IMR-90 (cell line): ENCODE measurements around the gene KCNK18.

ENCODE experiments used
- BHLHE40 ChIP-seq: fragments of 150-350 bp; IDR thresholded peaks from 2 replicates; pipeline ENCODE4 v1.6.1; 2016; ENCODE audit warnings: mild to moderate bottlenecking, low read depth, low read length
- CEBPB ChIP-seq: IDR thresholded peaks from 2 replicates; pipeline ENCODE4 v1.6.1; 2012; ENCODE audit warnings: low read depth, low read length, improper control_type of control experiment
- FOS ChIP-seq: fragments of 150-350 bp; IDR thresholded peaks from 2 replicates; pipeline ENCODE4 v1.6.1; 2016; ENCODE audit warnings: low read depth, low read length
- MAFK ChIP-seq: IDR thresholded peaks from 2 replicates; pipeline ENCODE4 v1.6.1; 2012; ENCODE audit warnings: low read depth, low read length, improper control_type of control experiment
- MAZ ChIP-seq: IDR thresholded peaks from 2 replicates; pipeline ENCODE4 v1.6.1; 2012; ENCODE audit warnings: low read depth, mild to moderate bottlenecking, low read length, improper control_type of control experiment, moderate library complexity, borderline replicate concordance
- MXI1 ChIP-seq: IDR thresholded peaks from 2 replicates; pipeline ENCODE4 v1.6.1; 2012; ENCODE audit warnings: low read depth, mild to moderate bottlenecking, low read length, moderate library complexity, borderline replicate concordance
- NFE2L2 ChIP-seq: fragments of 150-350 bp; IDR thresholded peaks from 2 replicates; pipeline ENCODE4 v1.6.1; 2016; ENCODE audit warnings: low read depth, mild to moderate bottlenecking, low read length
- POLR2A ChIP-seq: IDR thresholded peaks from 2 replicates; pipeline ENCODE4 v1.6.1; 2012; ENCODE audit warnings: mild to moderate bottlenecking, low read depth, low read length
- RAD21 ChIP-seq: IDR thresholded peaks from 2 replicates; pipeline ENCODE4 v1.6.1; 2012; ENCODE audit warnings: low read length, improper control_type of control experiment
- RFX5 ChIP-seq: IDR thresholded peaks from 2 replicates; pipeline ENCODE4 v1.8.0; 2012; ENCODE audit warnings: low read depth, mild to moderate bottlenecking, low read length, moderate library complexity
- SMC3 ChIP-seq: fragments of 150-350 bp; IDR thresholded peaks from 2 replicates; pipeline ENCODE4 v1.6.1; 2016; ENCODE audit warnings: low read depth, mild to moderate bottlenecking, antibody characterized with exemption, low read length, moderate library complexity
- TF ChIP-seq, protein P1 (sequence below): conservative IDR thresholded peaks from 2 replicates; pipeline ENCODE4 v1.5.1; 2012; ENCODE audit warnings: mild to moderate bottlenecking, low read depth, low read length, improper control_type of control experiment
- TF ChIP-seq, protein P2 (sequence below): fragments of 150-350 bp; IDR thresholded peaks from 2 replicates; pipeline ENCODE4 v1.6.1; 2016; ENCODE audit warnings: low read depth, mild to moderate bottlenecking, low read length, moderate library complexity, borderline replicate concordance
- TF ChIP-seq, protein P3 (sequence below): fragments of 150-350 bp; IDR thresholded peaks from 2 replicates; pipeline ENCODE4 v1.6.1; 2017; ENCODE audit warnings: mild to moderate bottlenecking, antibody characterized with exemption, low read length, low read depth

DNA sequence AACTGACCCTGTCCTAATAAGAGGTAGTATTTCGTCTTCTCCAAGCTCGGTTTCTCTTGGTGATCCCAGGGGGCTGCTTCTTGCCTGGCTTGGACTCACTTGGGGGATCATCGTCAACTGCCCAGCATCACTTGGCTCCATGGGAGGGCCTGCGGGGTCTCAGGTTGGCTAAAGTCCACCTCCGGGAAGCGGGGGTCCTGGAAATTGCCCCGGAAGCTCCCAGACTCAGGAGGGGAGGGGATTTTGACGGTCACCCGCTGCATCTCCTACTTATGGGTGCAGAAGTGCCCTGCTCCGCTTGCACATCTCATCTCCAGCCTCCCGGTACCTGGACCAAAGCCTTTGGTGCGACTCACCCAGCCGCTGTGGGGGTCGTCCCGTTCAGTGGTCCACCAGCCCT, 18.7 kb downstream of the KCNK18 start:
- TF ChIP-seq, protein P1, sequence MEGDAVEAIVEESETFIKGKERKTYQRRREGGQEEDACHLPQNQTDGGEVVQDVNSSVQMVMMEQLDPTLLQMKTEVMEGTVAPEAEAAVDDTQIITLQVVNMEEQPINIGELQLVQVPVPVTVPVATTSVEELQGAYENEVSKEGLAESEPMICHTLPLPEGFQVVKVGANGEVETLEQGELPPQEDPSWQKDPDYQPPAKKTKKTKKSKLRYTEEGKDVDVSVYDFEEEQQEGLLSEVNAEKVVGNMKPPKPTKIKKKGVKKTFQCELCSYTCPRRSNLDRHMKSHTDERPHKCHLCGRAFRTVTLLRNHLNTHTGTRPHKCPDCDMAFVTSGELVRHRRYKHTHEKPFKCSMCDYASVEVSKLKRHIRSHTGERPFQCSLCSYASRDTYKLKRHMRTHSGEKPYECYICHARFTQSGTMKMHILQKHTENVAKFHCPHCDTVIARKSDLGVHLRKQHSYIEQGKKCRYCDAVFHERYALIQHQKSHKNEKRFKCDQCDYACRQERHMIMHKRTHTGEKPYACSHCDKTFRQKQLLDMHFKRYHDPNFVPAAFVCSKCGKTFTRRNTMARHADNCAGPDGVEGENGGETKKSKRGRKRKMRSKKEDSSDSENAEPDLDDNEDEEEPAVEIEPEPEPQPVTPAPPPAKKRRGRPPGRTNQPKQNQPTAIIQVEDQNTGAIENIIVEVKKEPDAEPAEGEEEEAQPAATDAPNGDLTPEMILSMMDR = no peak
- TF ChIP-seq SMC3 (no peak), RAD21 (no peak), CEBPB (no peak), BHLHE40 (no peak), POLR2A (no peak), RFX5 (no peak), FOS (no peak), MAFK (no peak), MXI1 (no peak), NFE2L2 (no peak), MAZ (no peak)
- TF ChIP-seq, protein P2, sequence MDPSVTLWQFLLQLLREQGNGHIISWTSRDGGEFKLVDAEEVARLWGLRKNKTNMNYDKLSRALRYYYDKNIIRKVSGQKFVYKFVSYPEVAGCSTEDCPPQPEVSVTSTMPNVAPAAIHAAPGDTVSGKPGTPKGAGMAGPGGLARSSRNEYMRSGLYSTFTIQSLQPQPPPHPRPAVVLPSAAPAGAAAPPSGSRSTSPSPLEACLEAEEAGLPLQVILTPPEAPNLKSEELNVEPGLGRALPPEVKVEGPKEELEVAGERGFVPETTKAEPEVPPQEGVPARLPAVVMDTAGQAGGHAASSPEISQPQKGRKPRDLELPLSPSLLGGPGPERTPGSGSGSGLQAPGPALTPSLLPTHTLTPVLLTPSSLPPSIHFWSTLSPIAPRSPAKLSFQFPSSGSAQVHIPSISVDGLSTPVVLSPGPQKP = no peak
- TF ChIP-seq, protein P3, sequence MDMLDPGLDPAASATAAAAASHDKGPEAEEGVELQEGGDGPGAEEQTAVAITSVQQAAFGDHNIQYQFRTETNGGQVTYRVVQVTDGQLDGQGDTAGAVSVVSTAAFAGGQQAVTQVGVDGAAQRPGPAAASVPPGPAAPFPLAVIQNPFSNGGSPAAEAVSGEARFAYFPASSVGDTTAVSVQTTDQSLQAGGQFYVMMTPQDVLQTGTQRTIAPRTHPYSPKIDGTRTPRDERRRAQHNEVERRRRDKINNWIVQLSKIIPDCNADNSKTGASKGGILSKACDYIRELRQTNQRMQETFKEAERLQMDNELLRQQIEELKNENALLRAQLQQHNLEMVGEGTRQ = no peak
